HG02798 (cell line): Measurements from ENCODE around the gene ANAPC16.
"Not testable (repeated sequence)": the region's sequence is repeated elsewhere in the genome, so short reads cannot be mapped to it uniquely, and the experiment has no call there.

Source experiments
- ATAC-seq: cut with Tn5 transposase; IDR thresholded peaks from one replicate; pipeline ENCODE4 v1.9.1; 2021; ENCODE audit warnings: mild to moderate bottlenecking; ENCODE audit not compliant: unreplicated experiment, poor library complexity

The ANAPC16 gene

GRCh38 chr10:72208526-72208925, 7.3 kb upstream of the ANAPC16 start:
- ATAC-seq: not testable (repeated sequence)

DNA sequence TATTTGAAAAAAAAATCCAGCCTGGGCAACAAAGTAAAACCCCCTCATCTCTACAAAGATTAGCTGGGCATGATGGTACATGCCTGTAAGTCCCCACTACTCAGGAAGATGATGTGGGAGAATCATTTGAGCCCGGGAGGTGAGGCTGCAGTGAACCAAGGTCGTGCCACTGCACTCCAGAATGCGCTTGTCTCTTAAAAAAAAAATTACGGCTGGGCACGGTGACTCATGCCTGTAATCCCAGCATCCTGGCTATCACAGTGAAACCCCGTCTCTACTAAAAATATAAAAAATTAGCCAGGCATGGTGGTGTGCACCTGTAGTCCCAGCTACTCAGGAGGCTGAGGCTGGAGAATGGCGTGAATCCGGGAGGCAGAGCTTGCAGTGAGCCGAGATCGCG, 4.4 kb upstream of the ANAPC16 start:
- not testable (repeated sequence) for ATAC-seq

GRCh38 chr10:72211832-72212231, 4.0 kb upstream of the ANAPC16 start:
- ATAC-seq: not testable (repeated sequence)

- no peak for ATAC-seq
Measured at GRCh38 chr10:72218325-72218724, 2.5 kb downstream of the ANAPC16 start.

- ATAC-seq: no peak
Measured at GRCh38 chr10:72218726-72219125, 2.9 kb downstream of the ANAPC16 start.

- ATAC-seq: no peak
Measured at GRCh38 chr10:72219235-72219814, 3.5 kb downstream of the ANAPC16 start.

GRCh38 chr10:72220637-72221036, 4.8 kb downstream of the ANAPC16 start:
- no peak for ATAC-seq

GRCh38 chr10:72221278-72221677, 5.5 kb downstream of the ANAPC16 start:
- ATAC-seq: no peak

DNA sequence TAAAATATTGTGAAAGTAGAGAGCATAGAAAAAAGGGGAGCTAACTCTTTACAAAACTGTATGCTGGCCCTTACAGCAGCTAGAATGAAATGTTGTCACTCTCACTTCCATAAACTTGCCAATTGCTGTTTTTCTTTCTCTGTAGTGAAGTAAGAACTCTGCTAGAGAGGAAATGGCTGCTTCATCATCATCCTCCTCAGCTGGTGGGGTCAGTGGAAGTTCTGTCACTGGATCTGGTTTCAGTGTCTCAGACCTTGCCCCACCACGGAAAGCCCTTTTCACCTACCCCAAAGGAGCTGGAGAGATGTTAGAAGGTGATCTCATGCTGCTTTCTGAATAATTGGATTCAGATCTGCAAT, 7.9 kb downstream of the ANAPC16 start:
- no peak for ATAC-seq

DNA sequence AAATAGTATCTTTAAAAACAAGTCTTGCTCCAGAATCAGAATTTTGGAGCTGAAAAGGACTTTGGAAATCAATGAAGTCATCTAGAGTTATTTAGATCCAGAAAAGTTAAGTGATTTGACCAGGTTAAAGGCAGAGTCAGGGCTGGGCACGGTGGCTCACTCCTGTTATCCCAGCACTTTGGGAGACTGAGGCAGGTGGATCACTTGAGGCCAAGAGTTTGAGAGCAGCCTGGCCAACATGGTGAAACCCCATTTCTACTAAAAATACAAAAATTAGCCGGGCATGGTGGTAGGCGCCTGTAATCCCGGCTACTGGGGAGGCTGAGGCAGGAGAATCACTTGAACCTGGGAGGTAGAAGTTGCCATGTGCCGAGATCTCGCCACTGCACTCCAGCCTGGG, 8.4 kb downstream of the ANAPC16 start:
- not testable (repeated sequence) for ATAC-seq

DNA sequence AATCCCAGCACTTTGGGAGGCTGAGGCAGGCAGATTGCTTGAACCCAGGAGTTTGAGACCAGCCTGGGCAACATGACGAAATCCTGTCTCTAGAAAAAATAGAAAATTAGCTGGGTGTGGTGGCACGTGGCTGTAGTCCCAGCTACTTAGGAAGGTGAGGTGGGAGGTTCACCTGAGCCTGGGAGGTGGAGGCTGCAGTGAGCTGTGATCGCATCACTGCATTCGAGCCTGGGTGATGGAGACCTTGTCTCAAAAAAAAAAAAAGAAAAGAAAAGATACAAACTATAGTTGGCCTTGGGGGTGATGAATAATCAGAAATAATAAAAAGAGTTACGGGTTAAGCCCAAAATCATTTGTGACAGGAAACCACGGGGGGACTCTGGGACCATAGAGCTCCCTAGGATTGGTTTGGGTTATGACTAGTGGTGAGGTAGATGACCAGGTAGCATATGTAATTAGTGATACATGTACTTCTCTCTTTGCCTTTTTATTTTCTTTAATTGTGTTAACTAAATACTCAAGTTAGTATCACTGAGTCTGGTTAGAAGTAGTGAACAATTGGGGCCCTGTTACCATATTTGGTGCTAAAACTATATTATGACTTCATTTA, 10.7 kb downstream of the ANAPC16 start:
- ATAC-seq: no peak

DNA sequence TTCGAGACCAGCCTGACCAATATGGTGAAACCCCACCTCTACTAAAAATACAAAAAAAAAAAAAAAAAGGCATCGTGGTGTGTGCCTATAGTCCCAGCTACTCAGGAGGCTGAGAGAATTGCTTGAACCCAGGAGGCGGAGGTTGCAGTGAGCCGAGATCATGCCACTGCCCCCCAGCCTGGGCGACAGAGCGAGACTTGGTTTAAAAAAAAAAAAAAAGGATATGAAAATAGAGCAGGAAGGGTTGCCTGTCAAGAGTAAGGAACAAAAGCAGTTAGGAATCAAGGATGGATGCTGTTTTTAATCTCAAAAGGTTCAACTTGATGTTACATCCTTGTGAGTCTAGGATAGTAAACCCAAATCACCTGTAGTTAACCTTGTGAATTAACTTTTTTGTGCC, 12.0 kb downstream of the ANAPC16 start:
- no peak for ATAC-seq

DNA sequence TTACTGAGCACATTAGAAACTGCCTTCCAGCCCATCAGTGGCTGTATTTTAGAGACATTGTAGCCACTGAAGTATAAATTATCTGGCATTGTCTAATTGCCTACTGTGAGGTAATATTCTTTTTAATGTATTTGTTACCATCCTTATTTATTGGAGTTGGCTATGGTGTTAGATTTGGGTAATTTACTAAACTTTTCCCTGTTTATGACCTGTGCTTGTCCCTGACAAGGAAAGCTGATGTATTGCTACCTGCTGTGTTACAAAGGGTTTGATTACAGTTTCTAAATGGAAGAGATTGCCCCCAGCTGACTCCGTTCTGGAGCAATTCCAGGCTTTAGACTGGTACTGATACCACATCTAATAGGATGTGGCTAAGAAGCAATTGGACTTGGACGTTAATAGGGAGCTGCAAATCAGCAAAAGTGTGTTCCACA, 12.5 kb downstream of the ANAPC16 start:
- ATAC-seq: no peak

- ATAC-seq: no peak
Measured at GRCh38 chr10:72229261-72230251, 13.7 kb downstream of the ANAPC16 start.

DNA sequence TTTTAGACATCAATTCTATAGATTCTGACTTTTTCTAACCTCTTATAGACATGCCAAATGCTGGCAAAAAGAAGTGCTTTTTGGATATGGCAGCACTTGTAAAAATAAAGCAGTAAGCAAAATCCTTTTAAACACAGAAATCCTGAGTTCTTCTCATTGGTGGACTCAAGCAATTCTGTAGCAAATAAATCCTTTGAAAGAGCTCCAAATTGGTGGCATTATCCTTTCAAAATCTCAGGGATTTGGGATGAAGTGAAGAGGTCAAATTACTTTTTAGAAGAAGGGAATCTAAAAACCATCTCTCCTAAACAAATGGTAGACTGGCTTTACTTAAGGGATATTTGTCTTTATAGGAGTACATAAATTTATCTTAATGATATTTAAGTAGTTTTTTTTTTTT, 17.8 kb downstream of the ANAPC16 start:
- no peak for ATAC-seq

DNA sequence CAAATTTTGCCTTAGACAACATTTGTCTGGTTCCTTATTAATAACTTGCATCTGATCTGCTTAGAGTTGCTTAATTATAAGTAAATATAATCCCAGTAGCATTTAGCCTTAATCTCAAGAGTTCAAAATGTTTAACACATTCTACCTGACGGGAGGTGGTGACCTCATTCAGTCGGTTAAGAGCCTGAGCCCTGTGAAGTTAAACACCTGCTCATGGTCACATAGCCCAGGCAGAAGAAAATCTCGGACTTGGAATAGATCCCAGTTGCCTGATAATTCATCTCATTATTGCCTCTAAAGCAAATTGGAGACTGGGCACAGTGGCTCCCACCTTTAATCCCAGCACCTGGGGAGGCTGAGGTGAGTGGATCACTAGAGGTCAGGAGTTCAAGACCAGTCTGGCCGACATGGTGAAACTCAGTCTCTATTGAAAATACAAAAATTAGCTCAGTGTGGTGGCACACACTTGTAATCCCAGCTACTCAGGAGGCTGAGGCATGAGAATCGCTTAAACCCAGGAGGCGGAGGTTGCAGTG, 18.8 kb downstream of the ANAPC16 start:
- no peak for ATAC-seq

GRCh38 chr10:72235544-72236279, 19.9 kb downstream of the ANAPC16 start:
- no peak for ATAC-seq

GRCh38 chr10:72238392-72239175, 22.8 kb downstream of the ANAPC16 start:
- no peak for ATAC-seq

GRCh38 chr10:72239409-72239808, 23.6 kb downstream of the ANAPC16 start:
- no peak for ATAC-seq

DNA sequence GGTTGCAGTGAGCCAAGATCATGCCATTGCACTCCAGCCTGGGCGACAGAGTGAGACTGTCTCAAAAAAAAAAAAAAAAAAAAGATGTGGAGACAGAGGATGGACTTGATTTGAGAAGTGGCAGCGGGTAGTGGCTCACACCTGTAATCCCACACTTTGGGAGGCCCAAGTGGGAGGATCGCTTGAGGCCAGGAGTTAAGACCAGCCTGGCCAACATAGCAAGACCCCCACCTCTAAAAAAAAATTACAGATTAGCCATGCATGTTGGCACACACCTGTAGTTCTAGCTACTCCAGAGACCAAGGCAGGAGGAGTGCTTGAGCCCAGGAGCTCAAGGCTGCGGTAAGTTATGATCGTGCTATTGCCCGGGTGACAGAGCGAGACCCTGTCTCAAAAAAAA, 24.6 kb downstream of the ANAPC16 start:
- ATAC-seq: no peak
